Erythroblast (primary cell): ENCODE results near the gene ZBTB11.
A peak's percentile ranks its signal among the peaks of the same experiment; 100 is the strongest.
"Not testable (repeated sequence)": the region's sequence is repeated elsewhere in the genome, so short reads cannot be mapped to it uniquely, and the experiment has no call there.

Source experiments
- DNase-seq, 2 experiments: peaks; one replicate each; lab custom pipeline; 2025; lab: John Stamatoyannopoulos, UW
- GATA1 ChIP-seq: IDR thresholded peaks from 2 replicates; pipeline ENCODE4 v1.6.1; 2011; ENCODE audit warnings: low read depth, mild to moderate bottlenecking, control low read depth, low read length, moderate library complexity
- POLR2A ChIP-seq: IDR thresholded peaks from 2 replicates; pipeline ENCODE4 v1.6.1; 2011; ENCODE audit warnings: mild to moderate bottlenecking, low read length

ZBTB11 gene

DNA sequence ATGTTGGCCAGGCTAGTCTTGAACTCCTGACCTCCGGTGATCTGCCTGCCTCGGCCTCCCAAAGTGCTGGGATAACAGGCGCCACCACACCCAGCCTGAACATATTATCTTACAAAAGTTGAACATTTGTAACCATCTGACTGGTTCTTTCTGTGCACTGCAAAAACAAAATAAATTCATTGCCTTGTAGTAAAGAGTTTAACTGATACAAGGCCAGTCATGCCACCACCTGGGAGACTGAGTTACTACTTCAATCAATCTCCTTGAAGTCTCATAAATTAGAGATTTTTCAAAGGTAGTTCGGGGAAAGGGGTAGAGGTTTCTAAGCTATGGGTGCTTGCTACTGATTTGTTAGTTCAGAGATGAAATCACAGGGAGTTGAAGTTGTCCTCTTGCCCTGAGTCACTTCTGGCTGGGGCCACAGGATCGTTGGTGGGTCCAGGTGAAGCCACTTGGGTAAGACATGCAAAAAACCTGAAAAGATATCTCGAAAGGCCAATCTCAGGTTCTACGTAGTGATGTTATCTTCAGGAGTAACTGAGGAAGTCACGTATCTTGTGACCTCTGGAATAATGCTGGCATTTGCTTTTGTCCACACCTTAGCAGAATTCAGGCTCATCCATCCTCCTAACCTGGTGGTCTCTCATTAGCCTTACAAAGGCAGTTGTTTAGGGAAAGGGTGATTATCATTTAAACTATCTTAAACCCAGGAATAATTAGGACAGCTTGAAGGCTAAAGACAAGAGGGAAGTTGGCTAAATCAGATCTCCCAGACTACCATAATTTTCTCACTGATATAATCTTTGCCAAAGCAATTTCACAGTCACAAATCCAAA lies 33.7 kb downstream of the ZBTB11 start:
- DNase-seq: no peak
- no peak for TF ChIP-seq POLR2A
- no peak for TF ChIP-seq GATA1

DNA sequence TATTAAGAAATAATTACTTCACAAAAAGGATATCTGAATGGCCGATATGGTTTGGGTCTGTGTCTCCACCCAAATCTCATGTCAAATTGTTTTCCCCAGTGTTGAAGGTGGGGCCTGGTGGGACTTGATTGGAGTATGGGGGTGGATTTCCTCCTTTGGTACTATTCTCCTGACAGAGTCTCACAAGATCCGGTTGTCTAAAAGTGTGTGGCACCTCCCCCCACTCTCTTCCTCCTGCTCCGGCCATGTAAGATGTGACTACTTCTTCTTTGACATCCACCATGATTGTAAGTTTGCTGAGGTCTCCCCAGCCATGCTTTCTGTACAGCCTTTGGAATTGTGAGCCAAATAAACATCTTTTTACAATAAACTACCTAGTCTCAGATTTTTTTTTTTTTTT lies 34.5 kb downstream of the ZBTB11 start:
- no peak for TF ChIP-seq POLR2A
- TF ChIP-seq GATA1: no peak
- no peak for DNase-seq

DNA sequence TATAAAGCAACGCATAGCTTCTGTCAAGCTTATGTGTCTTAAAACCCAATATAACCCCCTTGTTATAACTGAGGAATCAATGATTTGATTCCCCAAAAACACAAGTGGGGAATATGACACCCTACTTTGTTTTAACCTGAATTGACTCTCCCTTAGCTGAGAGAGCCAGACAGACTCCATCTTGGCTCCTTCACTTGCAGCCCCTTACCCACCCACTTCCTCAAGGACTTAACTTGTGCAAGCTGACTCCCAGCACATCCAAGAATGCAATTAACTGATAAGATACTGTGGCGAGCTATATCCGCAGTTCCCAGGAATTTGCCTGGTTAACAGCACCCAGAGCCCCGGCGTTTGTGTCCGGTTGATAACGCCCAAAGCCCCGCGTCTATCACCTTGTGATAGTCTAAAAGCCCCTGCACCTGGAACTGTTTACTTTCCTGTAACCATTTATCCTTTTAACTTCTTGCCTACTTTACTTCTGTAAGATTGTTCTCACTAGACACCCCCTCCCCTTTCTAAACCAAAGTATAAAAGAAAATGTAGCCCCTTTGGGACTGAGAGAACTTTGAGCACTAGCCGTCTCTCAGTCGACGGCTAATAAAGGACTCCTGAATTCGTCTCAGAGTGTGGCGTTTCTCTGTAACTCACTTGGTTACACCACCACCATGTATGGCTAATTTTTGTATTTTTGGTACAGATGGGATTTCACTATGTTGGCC lies 35.4 kb downstream of the ZBTB11 start:
- DNase-seq: peak; percentile 2 to 4

DNA sequence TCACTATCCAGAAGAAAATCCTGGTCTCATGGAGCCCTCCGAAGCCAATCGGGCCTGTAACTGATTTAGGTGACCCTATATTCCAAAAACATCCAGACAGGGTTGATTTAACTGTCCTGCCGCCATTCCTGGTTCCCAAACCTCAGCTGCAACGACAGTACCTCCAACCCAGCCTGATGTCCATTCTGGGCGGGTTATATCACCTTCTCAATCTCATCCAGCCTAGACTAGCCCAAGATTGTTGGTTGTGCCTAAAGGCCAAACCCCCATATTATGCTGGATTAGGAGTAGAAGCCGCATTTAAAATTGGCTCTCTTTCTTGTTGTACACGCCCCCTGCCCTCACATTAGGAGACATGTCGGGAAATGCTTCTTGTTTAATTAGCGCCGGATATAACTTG lies 36.7 kb downstream of the ZBTB11 start:
- no peak for DNase-seq
- TF ChIP-seq GATA1 (no peak), POLR2A (no peak)

DNA sequence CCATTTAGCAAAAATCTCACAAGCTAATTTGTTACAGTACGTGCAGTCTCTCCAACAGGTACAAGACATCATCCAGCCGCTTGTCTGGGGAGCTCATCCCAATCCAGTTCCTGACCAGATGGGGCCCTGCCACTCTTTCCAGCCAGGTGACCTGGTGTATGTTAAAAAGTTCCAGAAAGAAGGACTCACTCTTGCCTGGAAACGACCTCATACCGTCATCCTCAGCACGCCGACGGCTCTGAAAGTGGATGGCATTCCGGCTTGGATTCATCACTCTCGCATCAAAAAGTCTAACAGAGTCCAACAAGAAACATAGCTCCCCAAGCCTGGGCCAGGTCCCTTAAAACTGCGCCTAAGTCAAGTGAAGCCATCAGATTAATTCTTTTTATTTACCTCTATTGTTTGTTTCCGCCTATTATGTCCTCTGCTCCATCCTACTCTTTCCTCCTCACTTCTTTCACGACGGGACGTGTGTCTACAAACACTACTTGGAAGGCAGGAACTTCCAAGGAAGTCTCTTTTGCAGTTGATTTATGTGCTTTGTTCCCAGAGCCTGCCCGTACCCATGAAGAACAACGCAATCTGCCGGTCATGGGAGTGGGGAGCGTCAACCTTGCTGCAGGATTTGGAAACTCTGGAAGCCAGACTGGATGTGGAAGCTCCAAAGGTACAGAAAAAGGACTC lies 37.5 kb downstream of the ZBTB11 start:
- DNase-seq: no peak
- TF ChIP-seq GATA1 (no peak), POLR2A (no peak)

DNA sequence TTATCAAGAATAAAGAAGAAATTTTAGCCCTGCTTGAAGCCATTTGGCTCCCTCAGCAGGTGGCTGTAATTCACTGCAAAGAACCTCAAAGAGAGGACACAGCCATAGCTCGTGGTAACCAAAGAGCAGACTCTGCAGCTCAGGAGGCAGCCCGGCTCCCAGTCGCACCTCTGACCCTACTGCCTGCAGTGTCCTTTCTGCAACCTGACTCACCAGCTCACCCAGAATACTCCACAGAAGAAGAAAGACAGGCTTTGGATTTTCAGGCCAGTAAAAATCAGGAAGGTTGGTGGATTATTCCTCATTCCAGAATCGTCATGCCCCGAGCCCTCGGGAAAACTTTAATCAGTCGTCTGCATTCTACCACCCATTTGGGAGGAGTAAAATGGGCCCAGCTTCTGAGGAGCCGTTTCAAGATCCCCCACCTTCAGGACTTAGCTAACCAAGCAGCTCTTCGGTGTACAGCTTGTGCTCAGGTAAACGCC lies 38.6 kb downstream of the ZBTB11 start:
- no peak for DNase-seq

DNA sequence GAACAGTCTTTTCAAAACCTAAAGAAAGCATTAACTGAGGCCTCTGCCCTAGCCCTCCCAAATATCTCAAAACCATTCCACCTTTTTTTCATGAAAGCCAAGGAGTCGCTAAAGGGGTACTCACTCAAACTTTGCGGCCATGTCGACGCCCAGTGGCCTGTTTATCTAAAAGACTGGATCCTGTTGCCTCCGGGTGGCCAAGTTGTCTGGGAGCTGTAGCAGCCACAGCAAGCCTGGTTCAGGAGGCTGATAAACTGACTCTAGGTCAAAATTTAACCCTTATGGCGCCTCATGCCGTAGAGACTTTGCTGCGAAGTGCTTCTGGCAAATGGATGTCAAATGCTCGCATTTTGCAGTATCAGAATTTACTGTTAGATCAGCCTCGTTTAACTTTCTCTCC lies 39.5 kb downstream of the ZBTB11 start:
- TF ChIP-seq POLR2A (no peak), GATA1 (no peak)
- DNase-seq: peak in 1 of 2 experiments; percentile 37

More for the DNA sequence above, 38.6 kb downstream of the ZBTB11 start:
- TF ChIP-seq GATA1: no peak

DNA sequence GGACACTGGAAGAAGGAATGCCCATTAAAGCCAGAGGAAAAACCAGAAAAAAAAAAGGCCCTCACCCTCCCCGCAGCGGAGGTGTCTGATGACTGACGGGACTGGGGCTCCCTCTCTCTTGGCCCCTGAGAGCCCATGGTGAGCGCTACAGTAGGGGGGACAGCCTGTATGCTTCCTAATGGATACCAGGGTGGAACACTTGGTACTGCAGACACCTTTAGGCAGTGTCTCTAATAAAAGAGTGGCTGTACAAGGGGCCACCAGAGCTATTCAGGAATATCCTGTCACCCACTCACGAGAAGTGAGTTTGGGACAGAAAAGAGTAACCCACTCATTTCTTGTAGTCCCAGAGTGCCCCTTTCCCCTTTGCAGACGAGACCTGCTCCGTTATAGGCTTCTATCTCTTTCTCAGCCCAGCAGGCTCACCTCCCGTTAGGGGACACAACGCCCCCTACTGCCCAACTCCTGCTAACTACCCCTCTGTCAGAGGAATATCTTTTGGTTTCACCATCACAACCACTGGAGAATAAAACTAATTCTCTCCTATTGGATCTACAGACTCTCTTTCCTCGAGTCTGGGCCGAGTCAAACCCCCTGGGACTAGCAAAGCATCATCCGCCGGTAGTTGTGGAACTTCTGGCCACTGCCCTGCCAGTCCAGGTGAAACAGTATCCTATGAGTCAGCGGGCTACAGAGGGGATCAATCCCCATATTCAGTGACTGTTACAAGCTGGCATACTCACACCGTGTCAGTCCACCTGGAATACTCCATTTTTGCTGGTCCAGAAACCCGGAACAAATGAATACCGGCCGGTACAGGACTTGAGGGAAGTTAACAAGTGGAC lies 40.8 kb downstream of the ZBTB11 start:
- no peak for TF ChIP-seq GATA1
- no peak for TF ChIP-seq POLR2A
- peak; percentile 72 to 80 for DNase-seq

DNA sequence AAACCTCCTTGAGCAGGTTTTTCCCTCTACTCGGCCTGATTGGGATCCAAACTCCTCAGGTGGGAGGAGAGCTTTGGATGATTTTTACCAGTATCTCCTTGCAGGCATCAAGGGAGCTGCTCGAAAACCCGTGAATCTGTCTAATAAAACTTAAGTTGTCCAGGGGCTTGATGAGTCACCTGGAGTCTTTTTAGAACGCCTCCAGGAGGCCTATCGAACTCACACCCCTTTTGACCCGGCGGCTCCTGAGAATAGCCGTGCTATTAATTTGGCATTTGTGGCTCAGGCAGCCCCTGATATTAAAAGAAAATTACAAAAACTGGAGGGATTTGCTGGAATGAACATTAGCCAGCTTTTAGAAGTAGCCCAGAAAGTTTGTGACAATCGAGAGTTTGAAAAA lies 41.6 kb downstream of the ZBTB11 start:
- TF ChIP-seq GATA1 (no peak), POLR2A (no peak)
- DNase-seq: no peak

DNA sequence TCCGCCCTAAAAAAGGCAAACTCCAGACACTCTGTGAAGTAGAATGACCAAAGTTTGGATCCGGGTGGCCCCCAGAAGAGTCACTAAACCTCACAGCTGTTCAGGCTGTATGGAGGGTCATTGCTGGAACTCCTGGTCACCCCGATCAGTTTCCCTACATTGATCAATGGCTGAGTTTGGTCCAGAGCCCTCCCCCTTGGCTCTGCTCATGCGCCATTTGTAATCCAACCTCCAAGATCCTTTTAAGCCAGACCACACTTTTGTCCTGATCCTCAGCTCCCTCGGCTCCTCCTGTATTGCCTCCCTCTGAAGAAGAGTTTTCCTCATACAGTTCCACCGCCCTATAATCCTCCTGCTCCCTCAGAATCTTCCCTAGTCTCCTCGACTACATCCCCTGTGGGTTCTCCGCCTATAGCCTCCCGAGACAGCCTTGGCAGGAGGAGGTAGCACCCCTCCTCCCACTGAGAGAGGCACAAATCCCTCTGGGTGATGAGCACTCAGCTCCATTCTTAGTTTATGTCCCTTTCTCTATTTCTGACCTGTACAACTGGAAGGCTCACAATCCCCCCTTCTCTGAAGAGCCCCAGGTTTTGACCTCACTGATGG lies 42.2 kb downstream of the ZBTB11 start:
- TF ChIP-seq GATA1 (no peak), POLR2A (no peak)
- DNase-seq: no peak

DNA sequence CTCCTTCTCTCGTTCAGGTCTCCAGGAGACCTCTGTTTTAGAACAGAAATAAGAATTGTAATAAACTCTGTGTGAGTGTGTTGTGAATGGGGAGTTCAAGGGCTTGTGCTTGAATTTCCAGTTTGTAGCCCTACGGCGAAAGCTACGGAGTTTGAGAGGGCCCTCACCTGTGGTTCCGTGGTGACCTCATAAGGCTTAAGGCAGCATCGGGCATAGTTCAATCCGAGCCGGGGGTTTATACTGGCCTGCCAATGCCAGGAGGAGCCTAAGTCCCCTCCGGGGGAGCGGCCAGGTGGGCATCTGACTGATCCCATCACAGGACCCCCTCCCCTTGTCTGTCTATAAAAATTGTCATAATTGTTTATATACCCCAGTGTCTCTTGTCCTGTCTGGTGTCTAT lies 43.7 kb downstream of the ZBTB11 start:
- TF ChIP-seq POLR2A: no peak
- TF ChIP-seq GATA1: no peak

DNA sequence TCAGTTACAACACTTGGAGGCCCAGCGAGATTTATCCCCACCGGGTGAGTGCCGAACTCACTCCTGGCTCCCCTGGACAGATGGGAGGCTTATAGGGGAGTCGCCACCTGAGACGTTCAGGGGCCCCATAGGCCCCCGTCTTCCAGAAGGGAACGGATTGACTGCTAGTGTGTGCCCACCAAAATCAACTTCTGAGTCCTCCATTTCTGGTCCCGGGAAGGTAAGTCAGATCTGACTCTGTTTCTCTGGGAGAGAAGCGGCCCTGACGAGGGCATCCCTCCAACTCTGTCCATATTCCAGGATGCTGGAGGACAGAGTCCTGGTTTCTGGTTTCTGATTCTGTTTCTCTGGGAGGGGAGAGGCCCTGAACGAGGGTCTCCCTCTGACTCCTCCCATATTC lies 44.3 kb downstream of the ZBTB11 start:
- no peak for DNase-seq
- TF ChIP-seq GATA1: no peak
- TF ChIP-seq POLR2A: no peak

More for the DNA sequence above, 43.7 kb downstream of the ZBTB11 start:
- DNase-seq: no peak

DNA sequence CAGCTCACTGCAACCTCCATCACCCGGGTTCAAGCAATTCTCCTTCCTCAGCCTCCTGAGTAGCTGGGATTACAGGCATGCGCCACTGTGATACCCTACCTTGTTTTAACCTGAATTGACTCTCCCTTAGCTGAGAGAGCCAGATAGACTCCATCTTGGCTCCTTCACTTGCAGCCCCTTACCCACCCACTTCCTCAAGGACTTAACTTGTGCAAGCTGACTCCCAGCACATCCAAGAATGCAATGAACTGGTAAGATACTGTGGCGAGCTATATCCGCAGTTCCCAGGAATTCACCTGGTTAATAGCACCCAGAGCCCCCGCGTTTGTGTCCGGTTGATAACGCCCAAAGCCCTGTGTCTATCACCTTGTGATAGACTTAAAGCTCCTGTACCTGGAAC lies 45.0 kb downstream of the ZBTB11 start:
- not testable (repeated sequence) for DNase-seq
